CD4-positive, alpha-beta T cell treated with Interleukin-6 for 4 hours (primary cell): Measurements from ENCODE around the gene MARVELD3.
"Not testable (repeated sequence)": the region's sequence is repeated elsewhere in the genome, so short reads cannot be mapped to it uniquely, and the experiment has no call there.

Source experiments
- DNase-seq: peaks from one replicate; pipeline ENCODE4 v3.0.0-alpha.2; 2020; ENCODE audit warnings: mixed read lengths

Gene MARVELD3

GRCh38 chr16:71672803-71673581 lies 47.0 kb downstream of the MARVELD3 start:
- no peak for DNase-seq

GRCh38 chr16:71673582-71673973 lies 47.6 kb downstream of the MARVELD3 start:
- DNase-seq: no peak

- DNase-seq: no peak
Measured at GRCh38 chr16:71674229-71674628, 48.2 kb downstream of the MARVELD3 start.

- no peak for DNase-seq
Measured at GRCh38 chr16:71675380-71675779, 49.4 kb downstream of the MARVELD3 start.

GRCh38 chr16:71676236-71676635 lies 50.3 kb downstream of the MARVELD3 start:
- DNase-seq: no peak

- no peak for DNase-seq
Measured at GRCh38 chr16:71681360-71681759, 55.4 kb downstream of the MARVELD3 start.

GRCh38 chr16:71684280-71684679 lies 58.3 kb downstream of the MARVELD3 start:
- not testable (repeated sequence) for DNase-seq
